SJCRH30 (cell line): Measurements from ENCODE around the gene NMUR1. TPM values are rescaled to one million over a fixed set of nuclear protein-coding genes. Genes with fewer than 3 reads are reported as not detected.
"Not testable (repeated sequence)": the region's sequence is repeated elsewhere in the genome, so short reads cannot be mapped to it uniquely, and the experiment has no call there.

Source experiments
- DNase-seq, 2 experiments: peaks; one replicate each; pipeline ENCODE4 v3.0.0-alpha.2; 2015 to 2020
- H3K27ac ChIP-seq: fragments of 250-450 bp; sonication (Bioruptor Pico); 2 replicates; pipeline ENCODE4 v1.5.1; 2020; ENCODE audit warnings: mild to moderate bottlenecking, moderate library complexity
- H3K27me3 ChIP-seq: fragments of 250-450 bp; sonication (Bioruptor Pico); 2 replicates; pipeline ENCODE4 v1.5.1; 2020; ENCODE audit warnings: mild to moderate bottlenecking, moderate library complexity
- H3K36me3 ChIP-seq: fragments of 250-450 bp; sonication (Bioruptor Pico); 2 replicates; pipeline ENCODE4 v1.5.1; 2020; ENCODE audit warnings: mild to moderate bottlenecking, moderate library complexity
- H3K4me1 ChIP-seq: fragments of 250-450 bp; sonication (Bioruptor Pico); 2 replicates; pipeline ENCODE4 v1.5.1; 2020; ENCODE audit warnings: mild to moderate bottlenecking, moderate library complexity
- H3K4me3 ChIP-seq: fragments of 250-450 bp; sonication (Bioruptor Pico); 2 replicates; pipeline ENCODE4 v1.5.1; 2020; ENCODE audit warnings: mild to moderate bottlenecking, moderate library complexity
- H3K9me3 ChIP-seq: fragments of 250-450 bp; sonication (Bioruptor Pico); replicated peaks from 2 replicates; pipeline ENCODE4 v1.5.1; 2020; ENCODE audit warnings: mild to moderate bottlenecking, moderate library complexity
- total RNA-seq: library from RNA; depleted of rRNA; stranded (reverse); fragments of >200 nt; shearing (Covaris generic); gene quantifications from 2 replicates; pipeline ENCODE4 v1.2.3, GENCODE V29; 2014

Gene NMUR1
- total RNA-seq, 1 experiment from 2014 or later = not detected

DNA sequence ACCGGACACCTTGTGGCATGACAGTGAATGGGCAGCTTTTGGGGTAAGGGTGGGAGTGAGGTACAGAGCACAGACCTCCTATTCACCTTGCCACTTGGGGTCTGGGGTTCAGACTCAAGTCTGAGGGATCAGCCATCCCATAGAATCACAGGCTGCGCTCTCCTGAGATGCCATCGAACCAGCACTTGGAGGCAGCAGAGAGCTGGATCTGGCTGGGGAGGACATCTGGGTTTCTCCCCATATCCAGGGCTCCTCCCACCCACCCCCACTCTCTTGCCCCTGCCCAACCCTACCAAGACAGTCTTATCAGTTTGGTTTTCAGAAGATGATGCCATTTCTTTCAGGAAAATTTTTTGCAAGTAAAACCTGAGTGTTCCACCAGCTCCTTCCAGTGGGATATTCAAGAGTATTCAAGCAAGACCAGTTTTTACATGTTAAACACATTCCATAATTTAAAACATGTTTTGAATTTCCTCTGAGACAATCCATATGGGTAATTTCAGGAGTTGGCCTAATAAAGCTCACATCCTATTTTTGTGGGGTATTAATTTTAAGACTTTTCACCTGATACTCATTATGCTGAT lies 33.2 kb upstream of the NMUR1 start:
- Histone ChIP-seq H3K4me3 (no peak overlapping the region), H3K9me3 (no peaks in the 10 kb centered on the region), H3K27me3 (no peaks in the 10 kb centered on the region), H3K27ac (no peak overlapping the region), H3K4me1 (no peaks in the 10 kb centered on the region), H3K36me3 (no peaks in the 10 kb centered on the region)
- peak; percentile 77 to 85 for DNase-seq

DNA sequence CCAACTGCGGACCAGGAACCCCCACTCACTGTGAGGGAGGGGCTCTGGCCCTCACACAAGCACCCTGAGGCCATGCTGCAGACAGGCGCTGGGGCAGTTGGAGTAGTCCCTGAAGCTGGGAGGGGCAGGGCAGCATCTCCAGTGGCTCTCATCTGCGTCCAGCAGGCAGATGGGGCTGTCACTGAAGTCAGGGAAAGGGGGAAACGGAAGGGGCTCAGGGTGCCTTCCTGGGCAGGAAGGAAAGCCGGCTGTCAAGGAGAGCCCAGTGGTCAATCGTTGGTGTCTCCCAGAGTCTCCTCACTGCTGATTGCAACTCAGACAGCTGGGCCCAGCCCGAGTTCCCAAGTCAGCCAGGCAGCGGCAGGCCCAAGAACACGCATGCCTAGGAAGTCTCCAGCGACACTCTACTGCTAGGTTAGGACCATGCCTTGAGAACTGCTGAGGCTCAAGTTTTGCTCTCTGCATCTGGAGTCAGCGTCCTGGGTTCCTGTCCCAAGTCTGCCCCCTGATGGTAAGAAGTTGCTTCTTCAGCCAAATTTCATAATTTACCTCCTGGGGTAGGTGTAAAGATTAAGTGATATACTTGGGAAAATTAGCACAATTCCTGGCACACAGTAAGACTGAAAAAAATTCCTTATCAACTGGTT lies 27.4 kb upstream of the NMUR1 start:
- DNase-seq = peak; percentile 76 to 91
- Histone ChIP-seq H3K36me3 (no peaks in the 10 kb centered on the region), H3K9me3 (peaks cover 9% of the 10 kb centered on the region; the same call in 1 of the 2 replicates), H3K4me3 (no peak overlapping the region), H3K27ac (no peak overlapping the region), H3K4me1 (peaks cover 10% of the 10 kb centered on the region), H3K27me3 (no peaks in the 10 kb centered on the region)

DNA sequence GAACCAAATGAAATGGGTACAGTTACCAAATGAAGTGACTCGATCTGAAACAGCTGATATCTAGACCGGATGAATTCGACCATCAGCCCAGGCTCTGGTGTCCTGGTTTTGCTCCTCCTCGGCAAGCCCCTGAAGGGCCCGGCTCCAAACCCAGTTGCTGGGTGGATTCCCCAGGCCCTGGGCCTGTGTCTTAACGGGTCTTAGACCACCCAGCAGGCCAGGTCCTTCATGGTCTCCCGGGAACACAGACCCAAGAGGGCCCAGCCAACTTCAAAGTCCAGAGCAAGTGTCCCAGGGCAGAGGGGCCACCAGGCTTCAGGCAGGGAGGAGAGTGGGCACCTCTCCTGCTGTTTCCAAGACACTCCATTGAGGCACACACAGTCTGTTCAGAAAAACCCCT lies 26.7 kb upstream of the NMUR1 start:
- Histone ChIP-seq H3K27ac (no peak overlapping the region), H3K4me1 (peaks cover 10% of the 10 kb centered on the region)
- DNase-seq = no peak

DNA sequence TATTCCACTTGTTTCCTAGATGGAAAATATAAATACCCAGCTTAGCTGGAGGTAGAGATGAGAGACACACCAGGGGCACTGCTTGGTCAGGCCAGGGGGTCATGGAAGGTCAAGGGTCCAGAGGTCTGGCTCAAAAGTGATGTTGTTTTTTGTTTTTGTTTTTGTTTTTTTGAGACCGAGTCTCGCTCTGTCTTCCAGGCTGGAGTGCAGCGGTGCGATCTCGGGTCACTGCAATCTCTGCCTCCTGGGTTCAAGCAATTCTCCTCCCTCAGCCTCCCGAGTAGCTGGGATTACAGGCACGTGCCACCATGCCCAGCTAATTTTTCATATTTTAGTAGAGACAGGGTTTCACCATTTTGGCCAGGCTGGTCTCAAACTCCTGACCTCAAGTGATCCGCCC lies 26.3 kb upstream of the NMUR1 start:
- not testable (repeated sequence) for H3K36me3 ChIP-seq

More for the DNA sequence above, 26.7 kb upstream of the NMUR1 start:
- H3K36me3 ChIP-seq = no peaks in the 10 kb centered on the region
- no peaks in the 10 kb centered on the region for H3K27me3 ChIP-seq
- peaks cover 11% of the 10 kb centered on the region; the same call in 1 of the 2 replicates for H3K9me3 ChIP-seq
- no peak overlapping the region for H3K4me3 ChIP-seq

DNA sequence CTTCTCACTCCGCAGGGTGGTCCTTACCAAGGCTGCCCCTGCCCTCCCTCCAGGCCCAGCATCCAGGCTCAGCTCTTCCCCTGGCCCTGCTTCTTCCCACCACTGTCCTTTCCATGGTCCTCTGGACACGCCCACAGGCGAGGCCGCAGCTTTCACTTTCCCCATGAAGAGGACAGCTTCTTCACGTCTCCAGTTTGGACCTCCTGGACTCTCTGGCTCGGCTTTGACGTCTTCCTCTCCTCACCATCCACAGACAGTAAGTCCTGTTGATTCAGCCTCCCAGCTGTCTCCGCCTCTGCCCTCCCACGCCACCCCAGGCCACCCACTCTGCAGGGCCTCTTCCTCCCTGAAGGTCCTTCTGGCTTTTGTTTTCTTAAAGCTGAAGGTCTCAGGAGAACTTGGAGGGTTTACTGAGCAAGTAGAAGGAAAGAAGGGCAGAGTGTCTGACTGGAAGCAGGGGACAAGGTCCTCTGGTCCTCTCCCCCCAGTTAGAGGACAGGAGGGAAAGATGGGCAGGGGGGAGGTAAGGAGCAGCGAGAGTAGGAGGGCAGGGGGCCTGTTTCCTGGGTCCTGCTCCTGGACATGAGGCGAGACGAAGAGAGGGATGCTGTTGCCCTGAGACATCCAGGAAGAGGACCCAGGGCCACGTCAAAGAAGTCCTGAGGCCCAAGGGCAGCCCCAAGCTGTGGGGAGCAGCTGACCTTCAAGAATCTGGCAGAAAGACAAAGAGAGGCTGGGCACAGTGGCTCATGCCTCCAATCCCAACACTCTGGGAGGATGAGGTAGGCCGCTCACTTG lies 24.7 kb upstream of the NMUR1 start:
- Histone ChIP-seq H3K4me3 (peak overlapping the region; percentile 26), H3K27ac (no peak overlapping the region), H3K9me3 (peaks cover 11% of the 10 kb centered on the region; the same call in 1 of the 2 replicates), H3K4me1 (peaks cover 10% of the 10 kb centered on the region), H3K36me3 (no peaks in the 10 kb centered on the region), H3K27me3 (no peaks in the 10 kb centered on the region)
- peak; percentile 55 to 64 for DNase-seq

More for the DNA sequence above, 26.3 kb upstream of the NMUR1 start:
- peaks cover 10% of the 10 kb centered on the region for H3K4me1 ChIP-seq
- not testable (repeated sequence) for H3K4me3 ChIP-seq, H3K27me3 ChIP-seq, DNase-seq, H3K27ac ChIP-seq
- peaks cover 11% of the 10 kb centered on the region; the same call in 1 of the 2 replicates for H3K9me3 ChIP-seq

DNA sequence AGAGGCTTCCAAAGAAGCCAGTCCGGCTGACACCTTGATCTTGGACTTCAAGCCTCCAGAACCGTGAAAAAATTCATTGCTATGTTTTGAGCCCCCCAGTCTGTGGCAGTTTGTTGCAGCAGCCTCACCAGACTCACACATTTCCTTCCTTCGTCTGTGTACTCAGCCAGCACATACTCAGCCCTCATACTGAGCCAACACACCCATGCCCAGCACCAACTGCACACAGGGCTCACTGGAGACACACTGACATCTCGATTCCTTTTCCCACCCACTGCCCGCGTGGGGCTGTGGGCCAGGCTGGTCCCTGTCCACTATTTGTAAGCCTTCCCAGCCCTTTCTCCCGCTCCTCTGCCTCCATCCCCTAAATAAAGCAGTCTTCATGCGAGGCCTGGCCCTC lies 24.1 kb upstream of the NMUR1 start:
- peak overlapping the region; percentile 26 for H3K4me3 ChIP-seq
- H3K36me3 ChIP-seq = no peaks in the 10 kb centered on the region
- H3K4me1 ChIP-seq = peaks cover 10% of the 10 kb centered on the region
- H3K27ac ChIP-seq = no peak overlapping the region
- DNase-seq = no peak
- no peaks in the 10 kb centered on the region for H3K27me3 ChIP-seq
- H3K9me3 ChIP-seq = peaks cover 11% of the 10 kb centered on the region; the same call in 1 of the 2 replicates

DNA sequence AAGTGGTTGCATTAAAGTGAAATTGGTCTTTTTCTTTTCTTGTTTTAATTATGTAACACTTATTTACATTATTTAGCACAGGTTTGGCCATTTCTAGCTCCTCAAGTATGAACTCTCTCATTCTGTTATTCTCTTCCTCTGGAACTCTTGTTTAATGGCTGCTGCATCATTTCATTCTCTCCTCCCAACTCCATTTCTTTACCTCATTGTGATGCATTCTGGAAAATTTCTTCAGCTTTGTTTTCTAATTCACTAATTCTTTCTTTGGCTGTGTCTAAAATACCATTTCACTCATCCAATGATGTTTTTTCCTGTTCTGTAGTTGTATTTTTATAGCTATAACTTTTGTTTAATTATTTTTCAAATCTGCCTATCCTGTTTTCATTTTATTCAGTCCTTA lies 22.5 kb upstream of the NMUR1 start:
- Histone ChIP-seq H3K27ac (no peak overlapping the region), H3K27me3 (no peaks in the 10 kb centered on the region), H3K36me3 (no peaks in the 10 kb centered on the region), H3K4me1 (peaks cover 10% of the 10 kb centered on the region), H3K4me3 (no peak overlapping the region), H3K9me3 (peaks cover 11% of the 10 kb centered on the region; the same call in 1 of the 2 replicates)
- no peak for DNase-seq

DNA sequence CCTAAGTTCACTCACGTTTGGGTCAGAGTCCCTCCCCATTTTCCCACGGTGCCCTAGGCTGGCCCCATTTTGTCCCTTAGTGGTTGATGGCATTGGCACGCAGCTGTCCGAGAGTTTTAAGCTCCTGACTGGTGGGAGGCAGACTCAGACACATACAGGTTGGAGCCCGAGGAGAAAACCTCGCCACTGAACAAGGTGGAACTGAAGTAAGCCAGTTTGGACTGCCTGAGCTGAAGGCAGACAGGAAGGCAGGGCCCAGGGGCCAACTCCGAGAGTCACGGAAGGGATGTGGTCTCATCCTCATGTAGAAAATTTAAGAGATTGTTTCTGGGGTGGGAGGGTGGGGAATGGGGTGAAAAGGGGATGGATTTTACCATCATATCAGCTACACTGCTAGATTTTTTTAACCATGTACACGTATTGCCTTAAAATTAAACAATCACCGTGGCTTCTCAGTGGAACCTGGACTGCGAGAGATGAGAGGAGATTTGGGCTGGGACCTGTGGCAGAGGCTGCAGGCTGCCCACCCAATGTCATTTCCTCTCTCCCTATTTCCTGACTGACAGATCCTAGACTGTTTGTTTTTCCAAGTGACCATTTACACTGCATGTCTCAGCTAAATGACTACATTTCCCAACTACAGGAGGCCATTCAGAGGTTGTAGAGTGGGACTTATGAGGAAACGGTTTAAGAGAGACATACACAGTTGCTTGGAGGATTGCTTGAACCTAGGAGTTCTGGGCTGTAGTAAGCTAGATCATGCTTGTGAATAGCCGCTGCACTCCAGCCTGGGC lies 19.4 kb upstream of the NMUR1 start:
- no peak for DNase-seq
- Histone ChIP-seq H3K36me3 (no peaks in the 10 kb centered on the region), H3K27me3 (no peaks in the 10 kb centered on the region), H3K4me1 (peaks cover 11% of the 10 kb centered on the region; the same call in 1 of the 2 replicates), H3K27ac (no peak overlapping the region), H3K9me3 (peaks cover 11% of the 10 kb centered on the region; the same call in 1 of the 2 replicates), H3K4me3 (no peak overlapping the region)

DNA sequence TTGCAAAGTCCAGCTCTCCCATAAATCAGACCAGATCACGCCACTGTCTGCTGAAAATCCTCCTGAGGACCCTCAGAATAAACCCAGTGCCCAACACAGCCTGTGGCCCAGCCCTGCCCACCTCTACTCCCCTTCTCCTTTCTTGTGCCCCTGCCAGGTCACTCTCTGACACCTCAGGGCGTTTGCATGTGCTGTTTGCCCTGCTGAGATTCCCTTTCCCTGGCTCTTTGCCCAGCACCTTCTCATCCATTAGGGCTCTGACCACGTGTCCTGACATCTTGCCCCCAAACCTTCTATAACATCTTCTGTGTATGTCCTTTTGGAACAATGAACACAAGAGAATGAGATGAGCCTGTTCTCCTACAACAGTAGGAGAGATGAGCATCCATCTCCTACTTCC lies 18.5 kb upstream of the NMUR1 start:
- Histone ChIP-seq H3K36me3 (no peaks in the 10 kb centered on the region), H3K27me3 (no peaks in the 10 kb centered on the region), H3K27ac (no peak overlapping the region), H3K9me3 (peaks cover 11% of the 10 kb centered on the region; the same call in 1 of the 2 replicates), H3K4me1 (peaks cover 7% of the 10 kb centered on the region; the same call in 1 of the 2 replicates), H3K4me3 (no peak overlapping the region)
- DNase-seq = no peak

DNA sequence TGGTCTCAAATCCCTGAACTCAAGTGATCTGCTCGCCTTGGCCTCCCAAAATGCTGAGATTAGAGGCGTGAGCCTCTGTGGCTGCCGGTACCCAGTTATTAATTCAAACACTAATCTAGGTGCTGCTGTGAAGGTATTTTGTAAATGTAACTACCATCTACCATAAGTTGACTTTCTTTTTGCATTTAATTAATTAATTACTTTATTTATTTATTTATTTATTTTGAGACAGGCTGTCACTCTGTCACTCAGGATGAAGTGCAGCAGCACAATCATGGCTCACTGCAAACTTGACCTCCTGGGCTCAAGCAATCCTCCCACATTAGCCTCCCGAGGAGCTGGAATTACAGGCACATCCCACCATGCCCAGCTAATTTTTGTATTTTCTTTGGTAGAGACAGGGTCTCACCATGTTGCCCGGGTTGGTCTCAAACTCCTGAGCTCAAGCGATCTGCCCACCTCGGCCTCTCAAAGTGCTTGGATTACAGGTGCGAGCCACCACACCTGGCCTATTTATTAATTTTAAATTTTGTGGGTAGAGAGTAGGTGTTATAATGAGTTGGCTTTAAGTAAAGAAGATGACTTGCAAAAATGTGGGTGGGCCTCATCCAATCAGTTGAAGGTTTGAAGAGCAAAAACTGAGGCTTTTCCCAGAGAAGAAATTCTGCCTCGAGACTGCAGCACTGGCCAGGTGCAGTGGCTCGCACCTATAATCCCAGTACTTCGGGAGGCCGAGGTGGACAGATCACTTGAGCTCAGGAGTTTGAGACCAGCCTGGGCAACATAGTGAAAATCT lies 17.3 kb upstream of the NMUR1 start:
- Histone ChIP-seq H3K9me3 (no peaks in the 10 kb centered on the region; the same call in 1 of the 2 replicates), H3K4me3 (no peak overlapping the region), H3K36me3 (no peaks in the 10 kb centered on the region), H3K27ac (no peak overlapping the region), H3K4me1 (peaks cover 7% of the 10 kb centered on the region; the same call in 1 of the 2 replicates), H3K27me3 (no peaks in the 10 kb centered on the region)
- DNase-seq = no peak

DNA sequence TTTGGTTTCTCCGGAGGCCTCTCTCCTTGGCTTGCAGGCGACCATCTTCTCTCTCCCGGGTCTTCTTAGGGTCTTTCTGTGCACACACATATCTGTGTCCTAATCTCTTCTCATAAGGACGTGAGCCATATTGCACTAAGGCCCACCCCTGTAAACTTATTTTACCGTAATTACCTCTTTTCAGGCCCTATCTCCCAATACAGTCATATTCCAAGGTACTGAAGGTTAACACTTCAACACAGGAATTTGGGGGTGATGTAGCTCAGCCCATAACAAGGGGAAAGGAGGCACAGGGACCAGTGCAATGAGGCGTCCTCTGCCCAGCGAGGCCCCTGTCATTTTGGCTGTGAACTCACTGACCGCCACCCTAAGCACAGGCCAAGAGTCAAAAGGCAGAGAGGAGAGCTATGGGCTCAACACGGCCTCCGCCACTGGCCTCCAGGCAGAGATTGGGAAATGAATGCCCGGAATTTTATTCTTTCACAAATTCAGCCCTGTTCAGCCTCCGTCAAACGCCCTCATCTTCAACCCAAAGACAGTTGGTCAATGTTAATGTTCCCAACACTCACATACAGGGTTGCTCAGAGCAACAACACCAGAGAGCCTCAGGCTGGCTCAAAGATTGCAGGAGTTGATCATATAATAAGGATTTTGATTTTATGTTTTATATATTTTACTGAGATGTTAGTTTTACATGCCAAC lies 15.9 kb upstream of the NMUR1 start:
- H3K36me3 ChIP-seq = no peaks in the 10 kb centered on the region
- no peak for DNase-seq
- 0 out of 2 replicates have a peak, but pooled peaks cover 3% of the 10 kb centered on the region for H3K9me3 ChIP-seq
- peaks cover 7% of the 10 kb centered on the region; the same call in 1 of the 2 replicates for H3K4me1 ChIP-seq
- H3K27me3 ChIP-seq = no peaks in the 10 kb centered on the region
- no peak overlapping the region for H3K27ac ChIP-seq
- H3K4me3 ChIP-seq = no peak overlapping the region

DNA sequence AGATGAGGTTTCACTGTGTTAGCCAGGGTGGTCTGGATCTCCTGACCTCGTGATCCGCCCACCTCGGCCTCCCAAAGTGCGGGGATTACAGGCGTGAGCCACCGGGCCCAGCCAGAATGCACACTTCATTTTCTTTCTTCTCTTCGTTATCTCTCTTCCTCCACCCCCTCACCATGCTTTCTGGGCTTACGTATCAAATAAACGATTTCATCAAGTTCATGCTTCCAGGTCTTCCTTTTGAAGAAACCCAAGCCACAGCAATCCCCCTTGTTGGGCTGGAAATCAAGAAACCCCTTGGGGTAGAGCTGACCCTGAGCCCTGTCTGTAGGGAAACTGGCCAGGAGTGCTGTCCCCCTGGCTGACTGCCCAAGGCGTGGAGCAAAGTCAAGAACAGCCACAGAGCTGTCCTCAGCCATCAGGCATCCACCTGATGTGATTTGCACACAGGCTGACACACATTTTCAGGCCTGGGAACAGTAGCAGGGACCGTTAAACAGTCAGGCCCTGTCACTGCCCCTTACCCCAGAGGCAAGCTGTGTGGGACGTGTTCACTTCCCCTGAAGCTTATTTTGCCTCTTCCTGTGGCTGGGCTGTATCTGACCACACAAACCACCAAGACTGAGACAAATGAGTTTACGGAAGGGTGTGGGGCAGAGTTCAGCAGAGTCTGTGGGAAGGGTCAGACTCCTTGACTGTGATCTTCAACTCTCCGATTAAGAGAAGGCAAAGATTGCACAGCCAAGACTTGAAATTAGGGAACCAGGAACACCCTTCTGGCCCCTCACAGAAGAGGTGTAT lies 15.1 kb upstream of the NMUR1 start:
- peaks cover 7% of the 10 kb centered on the region; the same call in 1 of the 2 replicates for H3K4me1 ChIP-seq
- DNase-seq = peak; percentile 48 to 65
- H3K4me3 ChIP-seq = no peak overlapping the region
- H3K9me3 ChIP-seq = 0 out of 2 replicates have a peak, but pooled peaks cover 3% of the 10 kb centered on the region
- H3K36me3 ChIP-seq = no peaks in the 10 kb centered on the region
- H3K27ac ChIP-seq = no peak overlapping the region
- H3K27me3 ChIP-seq = no peaks in the 10 kb centered on the region
